ENCODE results near the gene IL18RAP.

The IL18RAP gene, protein sequence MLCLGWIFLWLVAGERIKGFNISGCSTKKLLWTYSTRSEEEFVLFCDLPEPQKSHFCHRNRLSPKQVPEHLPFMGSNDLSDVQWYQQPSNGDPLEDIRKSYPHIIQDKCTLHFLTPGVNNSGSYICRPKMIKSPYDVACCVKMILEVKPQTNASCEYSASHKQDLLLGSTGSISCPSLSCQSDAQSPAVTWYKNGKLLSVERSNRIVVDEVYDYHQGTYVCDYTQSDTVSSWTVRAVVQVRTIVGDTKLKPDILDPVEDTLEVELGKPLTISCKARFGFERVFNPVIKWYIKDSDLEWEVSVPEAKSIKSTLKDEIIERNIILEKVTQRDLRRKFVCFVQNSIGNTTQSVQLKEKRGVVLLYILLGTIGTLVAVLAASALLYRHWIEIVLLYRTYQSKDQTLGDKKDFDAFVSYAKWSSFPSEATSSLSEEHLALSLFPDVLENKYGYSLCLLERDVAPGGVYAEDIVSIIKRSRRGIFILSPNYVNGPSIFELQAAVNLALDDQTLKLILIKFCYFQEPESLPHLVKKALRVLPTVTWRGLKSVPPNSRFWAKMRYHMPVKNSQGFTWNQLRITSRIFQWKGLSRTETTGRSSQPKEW

DNA sequence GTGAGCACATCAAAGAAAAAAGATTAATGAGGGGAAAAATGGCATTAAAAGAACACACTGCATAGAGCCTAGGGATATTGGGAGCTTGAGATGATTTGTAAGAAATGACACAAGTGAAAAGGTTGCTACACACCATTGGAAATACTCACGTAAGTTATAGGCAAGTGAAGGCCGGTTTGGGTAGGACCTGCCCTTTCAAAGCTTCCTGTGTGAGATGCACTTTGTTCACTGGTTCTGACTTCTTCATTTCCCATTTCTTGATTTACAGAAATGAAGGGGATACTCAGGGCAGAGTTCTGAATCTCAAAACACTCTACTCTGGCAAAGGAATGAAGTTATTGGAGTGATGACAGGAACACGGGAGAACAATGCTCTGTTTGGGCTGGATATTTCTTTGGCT, at the start of gene IL18RAP:
TSS of gene IL18RAP (plus strand) at position 251 of the 400 bp plus-strand sequence. CDS start at position 369, 118 bp downstream.
- DNase-seq: no peak

DNA sequence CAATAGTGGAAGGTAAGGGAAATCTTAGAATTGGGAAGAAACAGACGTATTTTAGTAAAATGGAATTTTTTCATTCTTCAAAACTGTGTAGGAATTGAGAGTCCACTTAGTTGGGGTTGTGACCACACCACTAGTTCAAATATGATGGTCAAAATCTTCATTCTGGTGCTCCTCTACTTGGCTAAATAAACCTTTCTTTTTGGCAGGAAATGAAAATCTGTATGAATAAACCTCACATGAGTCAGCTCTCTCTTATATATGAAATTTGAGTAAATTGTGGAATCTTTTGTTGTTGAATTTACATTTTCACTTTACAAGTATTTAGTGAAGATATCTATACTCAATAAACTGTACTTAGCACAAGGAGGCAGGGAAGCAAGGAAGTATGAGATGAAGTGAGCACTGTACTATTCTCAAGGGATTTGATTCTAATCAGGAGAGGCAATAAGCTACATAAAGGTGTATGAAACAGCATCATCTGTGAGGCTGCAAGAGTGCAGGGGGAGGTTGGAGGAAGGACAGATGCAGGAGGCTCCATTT, 46.8 kb upstream of the IL18RAP start:
- no peak for DNase-seq

DNA sequence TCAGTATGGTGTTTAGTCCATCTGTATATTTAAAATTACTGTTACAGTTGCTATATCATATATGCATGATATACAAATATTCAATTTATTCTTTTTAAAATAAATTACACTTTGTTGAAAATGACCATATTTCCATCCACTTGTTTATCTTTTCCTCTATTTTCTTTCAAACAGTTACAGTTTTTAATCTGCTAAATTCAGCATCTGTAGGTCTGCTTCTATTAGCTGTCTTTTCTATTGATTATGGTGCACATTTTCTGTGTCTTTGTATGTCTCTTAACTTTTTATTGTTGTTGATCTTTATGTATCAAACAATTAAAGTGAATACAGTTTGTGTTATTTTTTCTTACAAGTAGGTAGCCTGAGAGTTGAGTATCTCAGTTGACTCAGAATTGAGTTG, 39.2 kb upstream of the IL18RAP start:
- no peak for DNase-seq

DNA sequence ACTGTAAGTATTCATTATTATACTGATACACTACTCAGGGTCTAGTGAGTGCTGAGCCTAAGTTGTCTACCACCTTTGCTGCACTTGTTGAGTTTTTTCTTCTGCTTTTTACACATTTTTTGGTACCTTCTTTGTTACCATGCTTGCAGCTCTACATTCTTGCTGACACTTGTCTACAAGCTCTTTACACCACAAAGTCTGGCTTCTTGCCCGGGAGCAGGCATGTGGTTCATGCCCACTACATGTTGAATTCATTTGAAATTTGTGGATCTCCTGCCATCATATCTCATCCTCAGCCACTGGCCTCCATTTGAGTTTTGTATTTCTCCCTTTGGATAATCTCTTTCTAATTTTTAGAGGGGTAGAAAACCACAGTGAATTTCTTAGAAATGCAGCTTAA, 37.4 kb upstream of the IL18RAP start:
- no peak for DNase-seq

DNA sequence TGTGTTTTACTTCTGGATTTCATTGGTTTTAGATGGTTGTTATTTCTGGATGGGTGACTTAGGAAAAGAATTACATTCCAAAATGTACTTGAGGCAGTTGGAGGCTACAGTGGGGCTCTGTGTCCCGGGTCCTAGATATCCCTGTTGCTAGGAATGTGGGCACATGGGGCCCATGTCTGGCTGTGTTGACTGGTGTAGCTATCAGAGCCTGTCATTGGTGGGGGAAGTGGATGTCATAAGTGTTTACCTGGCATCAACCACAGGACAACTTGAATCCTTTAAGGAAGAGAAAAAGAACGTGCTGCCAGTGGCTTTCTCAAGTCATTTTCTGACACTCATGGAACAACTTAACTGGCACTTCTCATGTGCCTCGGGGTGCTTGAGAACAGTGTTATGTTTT, 37.0 kb upstream of the IL18RAP start:
- no peak for DNase-seq

DNA sequence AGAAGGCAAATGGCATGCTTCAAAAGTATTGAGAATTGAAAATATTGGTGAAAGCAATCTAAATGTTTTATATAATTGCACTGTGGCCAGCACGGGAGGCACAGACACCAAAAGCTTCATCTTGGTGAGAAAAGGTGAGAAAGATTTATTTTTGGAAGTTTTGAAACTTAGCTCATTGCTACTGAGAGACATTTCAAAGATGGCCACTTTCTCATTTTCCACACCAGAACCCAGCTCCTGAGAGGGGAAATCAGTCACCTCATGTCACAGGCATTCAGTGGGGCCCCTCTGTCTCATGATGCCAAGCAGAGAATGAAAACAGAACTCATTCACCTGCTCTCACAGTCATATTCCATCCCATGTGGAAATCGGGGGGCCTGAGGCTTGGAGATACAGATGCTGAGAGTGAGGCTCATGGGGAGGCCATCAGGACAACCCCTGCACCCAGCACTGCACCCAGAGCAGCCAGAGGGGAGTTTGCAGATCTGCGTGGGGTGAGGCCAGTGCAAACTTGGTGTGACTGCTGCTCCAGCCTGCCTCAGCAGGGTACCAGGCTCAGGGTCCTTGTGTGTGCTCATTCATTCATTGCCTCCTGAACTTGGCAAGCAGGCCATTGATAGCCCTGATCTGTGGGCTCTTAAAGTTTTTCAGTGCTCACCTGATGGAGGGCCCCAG, 36.0 kb upstream of the IL18RAP start:
- DNase-seq: no peak

DNA sequence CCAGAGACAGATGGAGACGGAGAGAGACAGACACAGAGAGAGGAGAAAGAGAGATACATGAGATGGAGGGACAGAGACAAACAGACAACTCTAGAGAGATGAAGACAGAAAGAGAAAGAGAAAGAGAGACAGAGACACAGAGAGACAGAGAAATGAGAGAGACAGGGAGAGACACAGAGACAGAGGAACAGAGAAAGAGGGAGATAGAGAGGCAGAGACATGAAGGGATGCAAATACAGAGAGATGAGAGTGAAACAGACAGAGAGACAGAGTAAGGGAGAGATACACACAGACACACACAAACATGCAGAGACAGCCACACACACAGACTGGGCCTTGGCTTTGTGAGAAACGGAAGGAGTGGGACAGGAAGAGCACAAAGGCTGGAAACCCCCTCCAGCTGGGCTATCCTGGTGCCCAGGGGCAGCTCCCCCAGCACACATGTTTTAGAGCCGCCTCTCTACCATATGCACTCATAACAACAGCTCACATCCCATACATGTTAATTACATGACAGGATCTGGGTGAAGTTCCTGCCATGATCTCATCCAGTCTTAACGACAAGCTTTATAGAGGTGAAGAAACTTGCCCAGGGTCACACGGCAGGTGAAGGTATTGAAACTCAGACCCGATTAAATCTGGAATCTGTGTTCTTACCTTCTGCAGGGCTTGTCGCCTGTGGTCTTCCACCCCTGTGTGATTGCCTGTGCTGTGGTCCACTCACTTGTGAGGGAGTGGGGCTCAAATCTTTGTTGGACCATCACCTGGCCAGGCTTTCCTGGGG, 35.0 kb upstream of the IL18RAP start:
- no peak for DNase-seq

DNA sequence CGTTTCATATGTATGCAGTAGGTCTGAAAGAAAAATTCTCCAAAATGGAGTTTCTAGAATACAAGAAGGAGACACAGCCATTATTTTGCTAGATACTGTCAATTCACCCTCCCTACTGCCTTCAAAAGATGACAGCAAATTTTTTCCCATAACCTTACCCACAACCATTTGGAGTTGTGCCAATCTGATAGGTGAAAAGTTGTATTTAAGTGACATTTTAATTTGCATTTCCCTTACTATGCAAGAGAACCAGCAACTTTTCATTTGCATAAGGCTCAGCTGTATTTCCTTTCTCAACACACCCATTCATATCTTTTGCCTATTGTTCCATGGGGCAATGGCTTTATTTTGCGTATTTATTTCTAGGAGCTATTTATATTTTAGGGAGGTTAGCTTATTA, 31.4 kb upstream of the IL18RAP start:
- no peak for DNase-seq

DNA sequence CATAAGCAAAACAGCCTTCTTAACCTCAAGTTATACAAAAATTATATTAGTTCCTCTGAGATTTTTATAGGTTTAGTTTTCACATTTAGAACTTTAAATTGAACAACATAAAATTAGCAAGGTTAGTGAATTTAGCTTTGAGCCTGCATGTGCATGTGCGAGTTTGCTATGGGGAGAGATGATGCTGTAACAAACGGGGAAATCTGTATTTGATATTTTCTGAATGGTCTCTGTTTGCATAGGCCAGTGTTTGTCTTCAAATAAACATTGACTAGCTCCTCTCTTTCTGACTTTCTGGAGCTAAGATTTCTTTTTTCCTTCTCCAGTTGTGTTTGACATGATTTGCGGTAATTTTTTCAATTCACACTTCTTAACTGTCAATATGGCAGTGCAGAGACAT, 30.9 kb upstream of the IL18RAP start:
- no peak for DNase-seq

DNA sequence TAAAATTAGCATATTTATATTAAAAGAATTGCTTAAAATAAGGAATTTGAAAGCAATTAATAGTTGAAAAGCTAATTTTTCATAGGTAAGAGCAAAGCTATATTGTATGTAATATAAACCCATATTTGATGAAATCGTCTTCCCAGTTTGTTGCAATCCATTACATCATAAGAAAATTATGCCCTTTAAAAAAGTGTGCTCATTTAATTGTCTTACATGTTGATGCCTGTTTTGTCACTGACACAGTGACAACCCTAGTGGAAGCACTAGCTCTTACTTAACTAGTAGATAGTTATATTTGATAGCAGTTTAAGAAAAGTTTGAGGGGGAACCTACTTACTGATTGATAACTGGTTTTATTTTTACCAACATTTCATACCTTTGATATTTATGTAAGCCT, 30.0 kb upstream of the IL18RAP start:
- no peak for DNase-seq

DNA sequence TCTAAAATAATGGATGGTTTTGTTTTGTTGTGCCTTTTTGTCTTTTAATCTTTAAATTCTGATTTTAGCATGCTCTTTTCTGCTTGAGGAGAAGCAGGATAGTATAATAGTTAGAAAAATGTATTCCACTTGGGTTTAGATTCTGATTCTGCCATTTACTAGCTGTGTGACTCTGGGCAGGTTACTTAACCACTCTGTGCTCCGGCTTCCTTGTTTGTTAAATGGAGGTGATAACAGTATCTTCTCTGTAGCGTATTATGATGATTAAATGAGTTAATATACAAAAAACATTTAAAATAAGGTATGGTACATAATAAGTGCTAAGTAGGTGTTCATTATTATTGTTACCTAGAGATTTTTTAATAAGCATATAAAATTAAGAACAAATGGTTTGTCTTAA, 26.9 kb upstream of the IL18RAP start:
- DNase-seq: no peak

DNA sequence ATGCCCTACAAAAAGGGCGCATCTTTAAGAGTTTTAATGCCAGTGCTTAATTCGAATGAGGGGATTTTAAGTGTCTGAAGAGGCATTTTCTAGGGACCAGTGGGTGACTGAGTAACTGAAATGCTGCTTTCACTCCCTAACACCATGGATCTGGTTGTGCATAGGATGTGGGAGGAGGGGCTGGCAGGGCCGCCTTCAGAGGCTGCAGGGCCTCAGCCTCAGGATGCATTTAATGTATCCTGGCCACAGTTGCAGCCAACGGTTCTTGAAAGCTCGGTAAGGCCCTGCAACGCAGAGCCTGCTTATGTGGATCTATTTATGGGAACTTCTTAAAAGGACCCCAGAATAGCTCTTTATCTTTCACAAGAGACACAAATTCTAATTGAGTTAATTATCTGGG, 25.8 kb upstream of the IL18RAP start:
- no peak for DNase-seq

DNA sequence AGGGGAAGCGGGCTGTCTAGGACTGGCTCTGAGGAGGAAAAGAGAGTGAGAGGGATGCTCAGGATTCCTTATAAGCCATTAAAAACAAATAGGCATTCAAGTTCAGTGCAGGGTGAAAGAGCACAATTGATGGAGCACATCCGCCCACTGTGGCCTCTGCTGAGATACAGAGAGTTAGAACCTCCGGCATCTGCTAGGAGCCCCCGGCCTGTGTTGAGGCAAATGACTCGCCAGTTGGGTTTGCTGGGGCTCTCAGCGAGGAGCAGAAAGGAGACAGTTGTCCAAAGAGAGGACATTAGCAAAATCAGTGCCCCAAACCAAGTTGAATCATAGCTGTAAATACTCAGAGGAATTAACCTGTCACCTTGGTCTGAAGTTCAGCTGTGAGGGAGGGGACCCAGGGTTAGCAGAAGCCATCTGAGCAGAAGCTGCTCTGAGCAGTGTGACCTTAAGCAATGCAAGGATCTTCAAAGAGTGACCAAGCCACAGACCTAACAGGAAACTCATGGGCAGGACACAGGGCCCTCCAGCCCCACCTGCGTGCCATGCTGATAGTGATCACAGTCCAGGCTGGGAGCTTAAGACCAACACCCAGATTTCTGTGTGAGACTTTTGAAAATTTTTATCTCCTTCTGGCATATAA, 23.3 kb upstream of the IL18RAP start:
- DNase-seq: no peak

DNA sequence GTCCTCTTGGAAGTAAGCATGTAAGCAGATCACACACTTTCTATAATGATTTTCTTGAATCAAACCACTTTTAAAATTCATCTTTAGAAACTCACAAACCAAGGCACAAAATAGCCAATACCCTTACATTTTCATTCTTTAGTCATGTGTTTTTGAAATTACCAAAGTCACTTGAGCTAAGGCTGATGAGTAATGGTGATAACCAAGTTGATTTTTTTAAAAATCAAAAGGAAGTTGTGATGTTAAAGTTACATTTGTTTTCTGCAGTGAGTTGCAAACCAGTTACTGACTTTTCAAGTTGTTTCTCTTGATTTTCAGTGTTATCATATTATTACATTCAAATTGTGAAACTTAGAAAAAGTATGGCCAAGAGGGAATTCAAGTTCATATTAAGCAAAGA, 21.5 kb upstream of the IL18RAP start:
- no peak for DNase-seq

DNA sequence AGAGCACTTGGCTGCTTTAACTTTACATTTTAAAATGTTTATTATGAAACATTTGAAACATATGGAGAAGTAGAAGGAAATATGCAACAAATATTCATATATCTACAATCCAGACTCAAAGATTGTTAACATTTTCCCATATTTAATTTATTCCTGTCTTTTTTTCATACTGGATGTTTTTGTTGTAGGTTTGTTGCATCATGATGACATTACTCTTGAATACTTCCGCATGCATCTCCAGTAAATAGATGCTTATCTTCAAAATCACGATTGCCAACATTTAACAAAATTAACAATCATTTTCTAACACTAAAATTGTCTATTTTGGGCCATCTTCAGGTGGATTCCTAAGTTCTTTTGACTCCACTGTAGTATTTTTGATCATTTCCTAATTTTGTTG, 21.1 kb upstream of the IL18RAP start:
- no peak for DNase-seq

DNA sequence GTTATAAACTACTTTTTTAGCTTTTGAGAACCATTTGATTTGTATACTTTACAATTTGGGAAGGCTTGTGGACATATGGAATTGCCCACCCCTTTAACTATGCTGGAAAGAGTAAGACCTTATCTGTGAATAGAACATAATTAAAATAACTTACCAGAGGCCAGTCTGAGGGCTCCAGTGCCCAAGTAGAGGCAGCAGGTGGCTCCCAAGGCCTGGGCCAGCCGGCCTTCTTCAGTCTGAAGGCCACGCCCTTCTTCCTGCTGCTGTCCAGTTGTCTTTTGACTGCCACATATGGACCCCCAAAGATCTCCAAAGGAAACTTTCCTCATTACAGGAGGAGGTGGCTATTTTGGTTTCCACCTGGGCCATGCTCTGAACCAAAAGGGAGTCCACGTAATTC, 12.0 kb upstream of the IL18RAP start:
- DNase-seq: no peak

DNA sequence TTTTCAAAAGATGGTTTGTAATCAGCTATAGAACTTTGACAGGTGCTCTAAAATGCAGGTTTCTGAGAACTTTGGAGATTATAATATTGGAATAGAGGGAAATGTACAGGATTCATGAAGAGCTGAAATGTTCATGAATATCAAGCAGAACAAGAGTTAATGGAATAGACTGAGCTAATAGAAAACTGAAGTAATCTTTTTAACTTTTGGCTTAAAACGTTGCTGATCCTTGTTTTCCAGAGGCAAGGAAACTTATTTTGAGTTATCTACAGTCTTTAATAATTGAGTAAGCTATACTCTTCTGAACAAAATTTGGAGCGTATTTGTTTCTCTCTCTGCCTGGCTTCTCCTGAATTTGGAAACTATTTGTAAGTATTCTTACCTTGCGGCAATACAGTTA, 10.8 kb upstream of the IL18RAP start:
- DNase-seq: no peak

DNA sequence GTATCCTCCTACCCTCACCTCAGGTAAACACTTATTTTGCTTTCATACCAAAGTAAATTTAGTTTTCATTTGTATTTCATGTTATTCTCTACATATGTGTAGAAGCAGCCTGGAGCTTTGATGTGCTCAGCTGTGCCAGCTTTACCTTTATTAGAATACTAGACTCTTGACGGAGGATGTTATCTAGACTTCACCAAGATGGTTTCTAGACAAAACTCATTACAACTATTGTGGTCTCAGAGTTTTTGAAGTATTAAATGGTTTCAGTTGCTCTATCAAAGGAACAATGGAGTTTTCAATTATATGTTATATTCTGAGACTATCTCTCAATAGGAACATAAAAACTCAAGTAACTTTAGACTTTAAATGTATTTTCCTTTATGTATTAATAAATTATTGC, 5.0 kb upstream of the IL18RAP start:
- DNase-seq: no peak

DNA sequence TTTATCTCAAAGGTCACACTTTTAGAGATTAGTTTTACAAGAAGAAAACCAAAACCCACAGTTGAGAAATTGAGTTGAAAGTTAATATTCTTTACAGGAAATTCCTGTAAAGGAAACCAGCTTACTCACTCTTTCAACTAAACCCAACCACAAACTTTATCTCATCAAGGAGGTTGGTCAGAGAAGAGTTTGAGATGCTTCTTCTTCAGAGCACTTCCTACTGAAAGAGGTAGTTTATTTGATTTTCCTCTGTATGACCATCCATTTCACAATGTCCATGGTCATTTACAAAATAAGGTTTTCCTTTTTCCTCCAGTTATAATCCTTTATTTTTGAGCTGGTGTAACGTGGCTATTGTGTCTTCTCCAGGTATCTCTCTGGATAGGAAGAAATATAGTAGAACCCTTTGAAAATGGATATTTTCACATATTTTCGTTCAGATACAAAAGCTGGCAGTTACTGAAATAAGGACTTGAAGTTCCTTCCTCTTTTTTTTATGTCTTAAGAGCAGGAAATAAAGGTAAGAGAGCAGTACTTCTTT, 4.5 kb upstream of the IL18RAP start:
- DNase-seq: no peak

DNA sequence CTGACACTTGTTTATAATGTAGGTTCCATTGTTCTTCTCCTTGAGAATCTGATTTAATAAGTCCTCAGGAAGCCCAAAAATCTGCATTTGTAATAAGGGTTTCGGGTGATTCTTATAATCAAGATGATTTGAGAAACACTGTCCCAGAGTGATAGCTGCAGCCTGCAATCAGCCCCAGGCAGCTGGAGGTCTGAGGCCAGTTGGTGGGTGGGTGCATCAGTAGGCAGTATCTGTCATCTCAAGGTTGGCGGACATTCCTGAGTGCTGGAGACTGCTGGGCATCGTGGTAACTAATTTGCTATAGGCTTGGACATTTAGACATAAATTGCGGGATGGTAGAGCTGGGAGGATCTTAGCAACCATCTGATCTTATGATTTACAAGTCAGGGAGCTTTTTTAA, 2.7 kb upstream of the IL18RAP start:
- DNase-seq: no peak

DNA sequence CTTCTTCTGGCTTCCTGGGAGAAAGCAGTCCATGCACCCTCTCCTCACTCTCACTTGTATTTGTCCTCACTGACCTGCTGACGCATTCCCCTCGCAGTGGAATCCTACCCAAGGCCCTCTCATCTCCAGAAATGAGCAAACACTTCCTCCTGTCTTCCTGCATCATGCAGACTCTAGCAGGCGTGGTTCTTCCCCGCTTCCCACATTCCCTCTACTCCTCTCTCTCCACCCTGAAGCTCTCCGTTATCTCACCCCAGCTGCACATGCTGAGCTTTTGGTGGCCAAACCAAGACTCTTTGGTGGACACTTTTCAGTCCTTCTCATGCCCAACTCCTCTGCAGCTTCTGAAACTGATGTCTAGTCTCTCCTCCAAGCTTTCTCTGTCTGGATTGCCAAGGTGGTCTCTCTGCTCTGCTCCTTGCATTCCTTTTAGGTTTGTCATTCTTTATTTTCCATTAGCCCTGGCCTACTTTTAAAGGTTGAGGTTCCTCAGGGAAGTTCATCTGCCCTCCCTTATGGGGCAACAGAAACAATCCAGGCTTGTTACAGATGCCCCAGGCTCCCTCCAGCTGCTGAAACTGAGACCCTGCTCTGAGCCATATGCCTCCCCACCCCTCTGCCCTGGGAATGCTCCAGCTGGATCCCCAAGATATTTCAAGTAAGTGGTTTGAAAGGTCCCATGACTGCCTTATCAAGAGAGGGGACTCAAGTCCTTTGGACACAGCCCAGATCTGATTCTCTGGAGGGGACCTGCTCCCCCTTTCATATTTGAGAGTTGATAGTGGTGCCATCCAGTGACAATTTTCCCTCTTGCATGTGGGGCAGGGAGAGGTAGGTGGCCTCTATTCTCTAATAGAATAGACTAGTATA, 835 bp upstream of the IL18RAP start:
- no peak for DNase-seq

All from stimulated activated CD4-positive, alpha-beta T cell treated with anti-CD3 and anti-CD28 coated beads, Interleukin-1b, Interleukin-23, amount 100 ng/mL, for 48 hours (primary cell).